K562 (cell line): ENCODE results near the gene CYSTM1. TPM values are rescaled to one million over a fixed set of nuclear protein-coding genes. Genes with fewer than 3 reads are reported as not detected.

Experiments
- ARNT ChIP-seq, 2 experiments: fragments of 450-650 bp; IDR thresholded peaks; 2 replicates each; pipeline ENCODE4 v1.6.1; 2016; ENCODE audit warnings: mild to moderate bottlenecking in 1 of 2
- ATF7 ChIP-seq: fragments of 450-650 bp; IDR thresholded peaks from 2 replicates; pipeline ENCODE4 v1.7.1; 2014; ENCODE audit warnings: mild to moderate bottlenecking, moderate library complexity
- BCL6 ChIP-seq: fragments of 250-450 bp; sonication (Bioruptor Pico); IDR thresholded peaks from 2 replicates; pipeline ENCODE4 v1.4.0; 2020
- BRD9 ChIP-seq: fragments of 450-650 bp; IDR thresholded peaks from 2 replicates; pipeline ENCODE4 v1.6.1; 2018; ENCODE audit warnings: low read depth; ENCODE audit not compliant: partially characterized antibody
- C11orf30 ChIP-seq: fragments of 450-650 bp; IDR thresholded peaks from 2 replicates; pipeline ENCODE4 v1.6.1; 2016; ENCODE audit warnings: low read depth, mild to moderate bottlenecking
- CGGBP1 ChIP-seq: fragments of 250-450 bp; sonication (Bioruptor Pico); IDR thresholded peaks from 2 replicates; pipeline ENCODE4 v1.9.0; 2021; ENCODE audit warnings: mild to moderate bottlenecking
- CHCHD3 ChIP-seq: fragments of 250-450 bp; sonication (Bioruptor Pico); IDR thresholded peaks from 2 replicates; pipeline ENCODE4 v2.1.2; 2022; ENCODE audit warnings: mild to moderate bottlenecking
- CREBBP ChIP-seq: IDR thresholded peaks from one replicate; pipeline ENCODE4 v1.6.1; 2012; ENCODE audit warnings: low read depth, mild to moderate bottlenecking, control low read depth, inconsistent platforms, low read length
- ETV6 ChIP-seq, 3 experiments: fragments of 150-350 bp in 1 of 3; sonication (generic) in 1 of 3; formaldehyde crosslinking in 1 of 3; IDR thresholded peaks; 2 replicates each; pipeline versions ENCODE4 v1.6.1 to v1.8.0; 2014 to 2022; ENCODE audit warnings: borderline replicate concordance in 2 of 3, low read depth in 2 of 3, antibody characterized with exemption in 1 of 3, low read length in 1 of 3, mild to moderate bottlenecking in 1 of 3, missing genetic modification reagents in 1 of 3
- IRF2 ChIP-seq: sonication (generic); formaldehyde crosslinking; IDR thresholded peaks from 2 replicates; pipeline ENCODE4 v1.8.1; 2022; ENCODE audit warnings: mild to moderate bottlenecking, missing genetic modification reagents
- KLF1 ChIP-seq: fragments of 450-650 bp; IDR thresholded peaks from 2 replicates; pipeline ENCODE4 v1.6.1; 2016; ENCODE audit warnings: missing genetic modification characterization, missing compliant biosample characterization
- MTA2 ChIP-seq: fragments of 450-650 bp; IDR thresholded peaks from 2 replicates; pipeline ENCODE4 v1.6.1; 2016; ENCODE audit warnings: low read depth
- NFE2 ChIP-seq: IDR thresholded peaks from 2 replicates; pipeline ENCODE4 v1.6.1; 2014; ENCODE audit warnings: antibody characterized with exemption, low read depth
- RBM22 ChIP-seq: fragments of 200-400 bp; formaldehyde crosslinking; IDR thresholded peaks from 2 replicates; pipeline ENCODE4 v1.6.1; 2018; ENCODE audit warnings: low read length, low read depth; ENCODE audit not compliant: poor library complexity, severe bottlenecking
- SREBF2 ChIP-seq: sonication (generic); formaldehyde crosslinking; IDR thresholded peaks from 2 replicates; pipeline ENCODE4 v1.4.0; 2020; ENCODE audit warnings: mild to moderate bottlenecking, missing genetic modification reagents
- STAT6 ChIP-seq: sonication (generic); formaldehyde crosslinking; IDR thresholded peaks from 2 replicates; pipeline ENCODE4 v1.8.1; 2023; ENCODE audit warnings: mild to moderate bottlenecking, missing genetic modification reagents
- ZNF316 ChIP-seq: fragments of 450-650 bp; IDR thresholded peaks from 2 replicates; pipeline ENCODE4 v1.6.1; 2016
- ZNF561 ChIP-seq: fragments of 450-650 bp; formaldehyde crosslinking; conservative IDR thresholded peaks from 2 replicates; pipeline ENCODE4 v1.4.0; 2020; ENCODE audit warnings: mild to moderate bottlenecking, moderate library complexity
- ZNF830 ChIP-seq: fragments of 250-450 bp; sonication (Bioruptor Pico); IDR thresholded peaks from 2 replicates; pipeline ENCODE4 v1.5.0; 2021; ENCODE audit warnings: mild to moderate bottlenecking
- polyA plus RNA-seq, 8 experiments: library from polyadenylated mRNA; depleted of rRNA in 4 of 8; stranded (reverse) in 5 of 8; unstranded in 3 of 8; fragments of >200 nt; fragmentation: Nextera tagmentation in 2 of 8; fragmentation: Illumina TruSeq in 1 of 8; extraction: Ambion mirVana in 2 of 8; extraction: Trizol in 1 of 8; gene quantifications; 2 replicates each; pipeline versions ENCODE4 v1.2.1 to v1.2.3, GENCODE V29; 2011 to 2014; ENCODE audit warnings: inconsistent platforms in 1 of 8, missing spikeins in 1 of 8
- total RNA-seq, 7 experiments: library from RNA; depleted of rRNA in 6 of 7; stranded (reverse); fragments of >200 nt in 6 of 7; fragmentation: Illumina TruSeq in 2 of 7; extraction: Trizol in 2 of 7; gene quantifications; 2 replicates each; pipeline versions ENCODE4 v1.2.1 to v1.2.3, GENCODE V29; 2011 to 2021; ENCODE audit warnings: low replicate concordance in 1 of 7
- TF ChIP-seq, protein P1 (sequence below): fragments of 450-650 bp; formaldehyde crosslinking; IDR thresholded peaks from 2 replicates; pipeline ENCODE4 v1.4.0; 2020; ENCODE audit warnings: mild to moderate bottlenecking, moderate library complexity

CYSTM1 gene
- total and polyA plus RNA-seq, 9 of the 15 experiments (the other 6 are each of a cell fraction or from before 2014, with no cell fraction given) = 76.1 to 422 (median 108) TPM

DNA sequence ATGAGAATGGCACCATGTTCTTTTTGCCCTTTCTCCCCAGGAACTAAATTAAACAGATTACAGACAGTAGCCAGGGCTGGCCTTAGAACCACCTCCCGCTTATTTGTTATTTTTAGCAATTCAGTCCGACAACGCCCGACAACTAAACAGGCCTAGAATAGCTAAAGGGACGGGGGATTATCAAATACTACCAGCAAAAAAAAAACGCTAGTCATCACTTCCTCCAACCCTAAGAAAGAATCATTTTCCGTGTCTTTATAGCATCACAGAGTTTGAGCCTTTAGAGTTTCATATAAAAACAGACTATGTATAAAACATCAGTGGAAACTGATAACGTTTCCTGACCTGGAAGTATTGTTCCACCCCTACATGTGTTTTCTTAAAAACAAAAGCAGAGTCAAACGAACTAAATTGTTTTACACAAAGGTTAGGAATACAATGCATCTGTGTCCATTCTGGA, 92.6 kb downstream of the CYSTM1 start (continued):
- TF ChIP-seq CREBBP (no peak), SREBF2 (CRISPR knock-in tag) (no peak), CGGBP1 (CRISPR knock-in tag) (no peak), BCL6 (CRISPR knock-in tag) (no peak), ATF7 (no peak), MTA2 (no peak), BRD9 (no peak), ZNF316 (peak; percentile 75), KLF1 (no peak), STAT6 (no peak), ZNF830 (CRISPR knock-in tag) (no peak), ZNF561 (no peak), CHCHD3 (CRISPR knock-in tag) (no peak), RBM22 (no peak), C11orf30 (peak; percentile 34; the same call in 1 of the 2 replicates), NFE2 (peak; percentile 28; the same call in 1 of the 2 replicates), IRF2 (CRISPR knock-in tag) (no peak), ARNT (IDR thresholded peaks at IDR 0.05) (no peak), ETV6 (IDR thresholded peaks at IDR 0.05; ENCODE audit: borderline replicate concordance in 1 of 2, low read depth in 2 of 2, low read length in 1 of 2) (no peak), ETV6 (CRISPR knock-in tag; IDR thresholded peaks at IDR 0.05; ENCODE audit: borderline replicate concordance) (no peak)
- TF ChIP-seq, protein P1, sequence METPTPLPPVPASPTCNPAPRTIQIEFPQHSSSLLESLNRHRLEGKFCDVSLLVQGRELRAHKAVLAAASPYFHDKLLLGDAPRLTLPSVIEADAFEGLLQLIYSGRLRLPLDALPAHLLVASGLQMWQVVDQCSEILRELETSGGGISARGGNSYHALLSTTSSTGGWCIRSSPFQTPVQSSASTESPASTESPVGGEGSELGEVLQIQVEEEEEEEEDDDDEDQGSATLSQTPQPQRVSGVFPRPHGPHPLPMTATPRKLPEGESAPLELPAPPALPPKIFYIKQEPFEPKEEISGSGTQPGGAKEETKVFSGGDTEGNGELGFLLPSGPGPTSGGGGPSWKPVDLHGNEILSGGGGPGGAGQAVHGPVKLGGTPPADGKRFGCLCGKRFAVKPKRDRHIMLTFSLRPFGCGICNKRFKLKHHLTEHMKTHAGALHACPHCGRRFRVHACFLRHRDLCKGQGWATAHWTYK (CRISPR knock-in tag) = no peak
